Hippocampal formation (tissue), 2 donors: ENCODE data around the gene GRPR.
"Not testable (repeated sequence)": the region's sequence is repeated elsewhere in the genome, so short reads cannot be mapped to it uniquely, and the experiment has no call there.

Source experiments
- DNase-seq, 2 donors: peaks; one replicate each; lab custom pipeline; 2025; lab: John Stamatoyannopoulos, UW

GRPR gene

GRCh38 chrX:16137416-16138107 is 14.2 kb downstream of the GRPR start:
- DNase-seq = no peak

- DNase-seq = no peak
These were observed 14.7 kb downstream of the GRPR start for GRCh38 chrX:16138108-16138427.

DNA sequence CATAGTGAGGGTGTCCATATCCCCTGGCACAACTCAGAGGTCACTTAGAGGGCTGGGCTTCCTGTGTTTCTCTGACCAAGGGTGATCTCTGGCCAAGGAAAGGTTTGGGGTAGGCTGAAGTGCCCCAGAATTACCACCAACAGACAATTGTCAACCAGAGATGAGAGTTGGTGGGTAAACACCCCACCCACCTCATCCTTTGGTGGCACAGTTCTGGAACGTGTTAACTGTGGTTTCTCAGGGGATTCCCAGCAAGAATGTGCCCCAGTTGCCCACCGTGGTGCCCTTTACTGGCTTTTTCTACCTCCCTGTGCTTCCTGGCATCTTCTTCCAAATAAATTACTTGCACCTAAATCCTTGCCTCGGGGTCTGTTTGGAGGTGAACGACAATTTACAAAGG is 17.1 kb downstream of the GRPR start:
- no peak for DNase-seq

- no peak for DNase-seq
These were observed 17.6 kb downstream of the GRPR start for GRCh38 chrX:16140983-16141382.

DNA sequence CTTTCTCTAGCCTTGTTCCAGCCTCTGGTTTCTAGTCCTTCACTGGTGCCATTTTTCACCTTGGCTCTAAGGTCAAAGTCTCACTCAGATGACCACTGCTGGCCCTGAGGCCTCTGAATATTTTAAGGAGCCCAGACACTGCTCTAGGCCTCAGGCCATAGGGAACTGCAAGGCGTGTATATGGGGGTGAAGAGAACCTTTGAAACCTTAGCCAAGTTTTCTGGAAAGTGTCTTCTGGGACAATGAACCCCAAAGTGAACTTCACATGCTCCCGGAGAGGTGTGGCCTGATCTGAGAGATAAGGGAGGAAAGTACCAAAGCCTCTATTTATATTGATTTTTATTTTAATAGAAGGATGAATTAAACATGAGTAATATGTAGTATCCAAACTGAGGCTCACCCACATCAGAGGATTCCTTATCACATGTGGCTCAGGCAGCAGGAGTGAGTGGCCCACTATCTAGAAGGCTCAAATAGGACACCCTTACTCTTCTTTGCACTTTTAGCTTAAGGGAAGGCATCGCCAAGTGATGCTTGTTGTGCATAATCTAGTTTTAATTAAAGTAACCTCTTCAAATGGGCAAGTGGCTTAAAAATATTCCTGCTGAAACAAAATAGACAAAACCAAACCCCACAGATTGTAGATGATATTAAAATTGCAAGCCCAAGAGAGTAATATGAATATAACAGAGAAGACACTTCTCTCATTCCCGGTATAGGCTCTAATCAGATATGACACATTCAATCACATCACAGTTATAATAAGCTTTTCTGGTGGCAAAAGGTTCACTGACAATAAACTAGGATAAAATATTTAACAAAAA is 18.3 kb downstream of the GRPR start:
- no peak for DNase-seq

DNA sequence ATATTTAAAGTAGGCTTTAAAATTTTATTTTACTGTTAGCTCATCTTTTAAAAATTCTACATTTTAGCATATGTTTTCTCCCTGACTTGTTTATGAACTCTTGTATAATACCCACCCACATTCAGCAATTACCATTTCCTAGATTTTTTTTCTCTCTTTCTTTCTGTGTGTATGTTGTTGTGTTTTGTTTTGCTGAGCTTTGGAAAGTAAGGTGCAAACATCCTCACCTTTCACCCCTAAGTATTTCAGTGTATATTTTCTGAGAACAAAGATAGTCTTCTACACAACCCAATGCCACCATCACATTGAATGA is 18.8 kb downstream of the GRPR start:
- DNase-seq = no peak

DNA sequence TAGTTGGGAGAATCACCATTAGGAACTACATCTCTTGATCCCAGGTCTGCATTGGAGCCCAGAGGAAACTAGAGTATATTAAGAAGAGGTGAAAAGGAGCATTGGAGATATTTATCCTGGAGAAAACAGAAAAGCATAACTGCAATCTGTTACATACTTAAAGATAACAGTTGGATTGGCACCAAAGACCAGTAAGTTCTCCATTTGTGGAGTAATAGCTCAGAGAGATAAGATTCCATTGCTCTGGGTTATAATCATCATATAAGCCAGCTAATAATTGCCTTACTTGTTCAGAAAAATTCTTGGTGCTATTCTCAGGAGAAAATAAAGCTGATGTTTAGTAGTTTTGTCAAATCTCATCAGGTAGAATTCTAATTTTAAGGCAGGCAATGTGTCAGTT is 20.6 kb downstream of the GRPR start:
- no peak for DNase-seq

DNA sequence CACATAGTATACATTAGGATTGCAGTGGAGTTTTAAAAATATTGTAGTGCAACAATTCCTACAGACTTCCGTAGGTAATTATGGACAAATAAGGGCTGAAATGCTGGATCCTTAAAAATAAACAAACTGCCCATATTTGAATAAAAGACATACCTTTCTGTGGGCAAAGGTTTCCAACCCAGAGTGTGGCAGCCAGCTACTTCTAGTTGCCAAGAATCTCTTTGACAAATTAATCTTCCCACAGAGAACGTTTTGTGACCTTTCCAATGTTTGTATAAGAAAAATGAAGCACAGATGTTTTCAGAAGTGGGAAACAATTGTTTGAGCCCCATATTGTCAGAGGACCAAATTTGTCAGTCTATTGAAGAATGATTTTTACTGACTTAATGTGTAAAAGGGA is 21.1 kb downstream of the GRPR start:
- no peak for DNase-seq

- not testable (repeated sequence) for DNase-seq
These were observed 21.7 kb downstream of the GRPR start for GRCh38 chrX:16145093-16145492.

- DNase-seq = no peak
These were observed 22.3 kb downstream of the GRPR start for GRCh38 chrX:16145656-16146055.

GRCh38 chrX:16148896-16149295 is 25.5 kb downstream of the GRPR start:
- DNase-seq = no peak

- no peak for DNase-seq
These were observed 32.3 kb downstream of the GRPR start for GRCh38 chrX:16155581-16156096.

- DNase-seq = no peak
These were observed 33.4 kb downstream of the GRPR start for GRCh38 chrX:16156692-16157331.

- DNase-seq = no peak
These were observed 37.4 kb downstream of the GRPR start for GRCh38 chrX:16160729-16161128.

DNA sequence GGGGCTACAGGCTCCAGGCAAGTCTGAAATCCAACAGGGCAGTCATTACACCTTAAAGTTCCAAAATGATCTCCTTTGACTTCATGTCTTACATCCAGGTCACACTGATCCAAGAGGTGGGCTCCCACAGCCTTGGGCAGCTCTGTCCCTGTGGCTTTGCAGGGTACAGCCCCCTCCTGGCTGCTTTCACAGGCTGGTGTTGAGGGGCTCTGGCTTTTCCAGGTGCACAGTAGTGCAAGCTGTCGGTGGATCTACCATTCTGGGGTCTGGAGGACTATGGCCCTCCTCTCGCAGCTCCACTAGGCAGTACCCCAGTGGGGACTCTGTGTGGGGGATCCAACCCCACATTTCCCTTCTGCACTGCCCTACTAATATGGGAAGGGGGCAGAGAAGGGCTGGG is 37.8 kb downstream of the GRPR start:
- not testable (repeated sequence) for DNase-seq

- no peak for DNase-seq
These were observed 39.0 kb downstream of the GRPR start for GRCh38 chrX:16162391-16162790.

DNA sequence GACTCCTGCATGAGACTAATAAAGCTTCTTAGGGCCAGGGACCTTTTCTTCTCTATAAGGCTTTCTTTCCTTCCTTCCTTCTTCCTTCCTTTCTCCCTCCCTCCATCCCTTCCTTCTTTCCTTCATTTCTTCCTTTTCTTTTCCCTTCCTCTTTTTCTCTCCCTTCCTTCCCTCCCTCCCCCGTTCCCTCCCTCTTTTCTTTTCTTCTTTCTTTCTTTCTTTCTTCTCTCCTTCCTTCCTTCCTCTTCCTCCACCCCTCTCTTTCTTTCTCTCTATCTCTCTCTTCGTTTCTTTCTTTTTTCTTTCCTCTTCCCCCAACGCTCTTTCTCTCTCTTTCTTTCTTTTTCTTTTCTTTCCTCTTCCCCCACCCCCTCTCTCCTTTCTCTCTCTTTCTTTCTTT is 41.4 kb downstream of the GRPR start:
- DNase-seq = no peak

GRCh38 chrX:16167181-16167580 is 43.8 kb downstream of the GRPR start, which contains the start of gene MAGEB17:
Gene MAGEB17, plus strand, starts transcription at chrX:16167481. Its CDS starts 2,902 bp downstream, at chrX:16170383.
- no peak for DNase-seq

GRCh38 chrX:16171039-16171438 is 47.7 kb downstream of the GRPR start:
- no peak for DNase-seq

DNA sequence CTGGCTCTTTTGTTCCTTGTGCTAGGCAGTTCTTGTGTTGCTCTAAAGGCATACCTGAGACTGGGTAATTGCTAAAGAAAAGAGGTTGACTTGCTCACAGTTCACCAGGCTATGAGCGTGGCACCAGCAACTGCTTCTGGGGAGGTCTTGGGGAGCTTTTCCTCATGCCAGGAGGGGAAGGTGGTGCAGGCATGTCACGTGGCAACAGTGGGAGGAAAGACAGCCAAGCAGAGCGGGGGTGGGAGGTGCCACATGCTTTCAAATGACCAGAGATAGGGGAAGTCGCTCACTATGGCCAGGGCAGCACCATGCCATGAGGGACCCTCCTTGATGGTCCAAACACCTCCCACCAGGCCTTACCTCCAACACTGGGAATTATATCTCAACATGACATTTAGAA is 48.6 kb downstream of the GRPR start:
- no peak for DNase-seq

GRCh38 chrX:16172391-16172790 is 49.0 kb downstream of the GRPR start:
- DNase-seq = no peak

- DNase-seq = no peak
These were observed 52.1 kb downstream of the GRPR start for GRCh38 chrX:16175329-16176061.
